B cell (primary cell): ENCODE results near the gene CBX1. TPM values are rescaled to one million over a fixed set of nuclear protein-coding genes. Genes with fewer than 3 reads are reported as not detected.

ENCODE experiments used
- ATAC-seq: fragments of 200-7000 bp; cut with Tn5 transposase; one replicate; pipeline ENCODE4 v1.10.0; 2021; ENCODE audit warnings: low read depth, mild to moderate bottlenecking, moderate number of reproducible peaks, moderate library complexity
- CTCF ChIA-PET: fragments of 350-600 bp; sonication (Branson Sonifier 250); formaldehyde crosslinking; loops from one replicate; lab custom pipeline; 2021; ENCODE audit warnings: antibody characterized with exemption, inconsistent platforms; lab: Charles Lee
- POLR2A ChIA-PET: fragments of 350-600 bp; sonication (Branson Sonifier 250); formaldehyde crosslinking; loops from one replicate; lab custom pipeline; 2021; ENCODE audit warnings: antibody characterized with exemption; lab: Charles Lee
- DNase-seq: peaks from one replicate; pipeline ENCODE4 v3.0.0; 2013
- H2AFZ ChIP-seq: 2 replicates; pipeline ENCODE4 v1.6.1; 2012; ENCODE audit warnings: mild to moderate bottlenecking, low read depth, low read length; ENCODE audit not compliant: insufficient read depth, poor library complexity, severe bottlenecking
- H3K27ac ChIP-seq, 2 donors: 1 replicate in 1 of 2; 2 replicates in 1 of 2; pipeline ENCODE4 v1.5.1; 2012 to 2013; ENCODE audit warnings: low read length in 2 of 2, mild to moderate bottlenecking in 2 of 2, moderate library complexity in 1 of 2
- H3K27me3 ChIP-seq, 4 experiments: fragments of 200-600 bp in 1 of 4; sonication (generic) in 1 of 4; replicated peaks in 1 of 4; 1 replicate in 2 of 4; 2 replicates in 2 of 4; pipeline versions ENCODE4 v1.6.1 to v1.7.0; 2013 to 2016; ENCODE audit warnings: low read length in 3 of 4, mild to moderate bottlenecking in 2 of 4, mixed read lengths in 1 of 4, moderate library complexity in 1 of 4; ENCODE audit not compliant: insufficient read depth in 4 of 4, control insufficient read depth in 3 of 4; ENCODE audit errors: control extremely low read depth in 1 of 4
- H3K36me3 ChIP-seq, 2 experiments: replicated peaks in 1 of 2; 1 replicate in 1 of 2; 2 replicates in 1 of 2; pipeline versions ENCODE4 v1.6.1 to v1.7.1; 2013; ENCODE audit warnings: low read length in 1 of 2; ENCODE audit not compliant: insufficient read depth in 2 of 2, control insufficient read depth in 1 of 2; ENCODE audit errors: control extremely low read depth in 1 of 2, extremely low read depth in 1 of 2
- H3K4me1 ChIP-seq, 2 donors: fragments of 200-600 bp in 1 of 2; sonication (generic) in 1 of 2; 1 replicate in 1 of 2; 2 replicates in 1 of 2; pipeline versions ENCODE4 v1.5.1 to v1.6.1; 2013 to 2017; ENCODE audit warnings: low read length in 2 of 2; ENCODE audit not compliant: control insufficient read depth in 2 of 2, insufficient read depth in 2 of 2
- H3K4me2 ChIP-seq: replicated peaks from 2 replicates; pipeline ENCODE3; 2012; ENCODE audit warnings: mild to moderate bottlenecking, low read depth, low read length; ENCODE audit not compliant: poor library complexity, severe bottlenecking
- H3K4me3 ChIP-seq, 5 experiments: fragments of 200-600 bp in 1 of 5; sonication (generic) in 1 of 5; 1 replicate in 3 of 5; 2 replicates in 2 of 5; pipeline versions ENCODE4 v1.5.1 to v1.7.0; 2011 to 2016; ENCODE audit warnings: low read length in 4 of 5, mild to moderate bottlenecking in 4 of 5, low read depth in 2 of 5, control low read depth in 1 of 5, moderate library complexity in 1 of 5; ENCODE audit not compliant: insufficient read depth in 1 of 5; ENCODE audit errors: control extremely low read depth in 1 of 5, extremely low read depth in 1 of 5
- H3K79me2 ChIP-seq: fragments of 200-600 bp; sonication (generic); one replicate; pipeline ENCODE4 v1.6.0; 2016; ENCODE audit warnings: low read length; ENCODE audit not compliant: control insufficient read depth, insufficient read depth
- H3K9ac ChIP-seq: fragments of 200-600 bp; sonication (generic); 2 replicates; pipeline ENCODE4 v1.6.1; 2017; ENCODE audit warnings: mild to moderate bottlenecking, low read length, moderate library complexity
- H3K9me3 ChIP-seq, 3 donors: one replicate each; pipeline versions ENCODE4 v1.6.1 to v1.7.1; 2013; ENCODE audit warnings: low read length in 2 of 3; ENCODE audit not compliant: control insufficient read depth in 2 of 3, insufficient read depth in 1 of 3; ENCODE audit errors: control extremely low read depth in 1 of 3
- H4K20me1 ChIP-seq: 2 replicates; pipeline ENCODE4 v1.6.0; 2012; ENCODE audit warnings: mild to moderate bottlenecking, low read length; ENCODE audit not compliant: insufficient read depth, control insufficient read depth, poor library complexity, severe bottlenecking
- H3K27ac Mint-ChIP-seq: one replicate; pipeline ENCODE4 v1.8.0; 2021; ENCODE audit warnings: mixed read lengths
- H3K27me3 Mint-ChIP-seq: one replicate; pipeline ENCODE4 v1.8.0; 2021; ENCODE audit warnings: mixed read lengths
- H3K4me1 Mint-ChIP-seq: one replicate; pipeline ENCODE4 v1.8.0; 2021; ENCODE audit warnings: mixed read lengths
- H3K4me3 Mint-ChIP-seq: one replicate; pipeline ENCODE4 v1.8.0; 2021; ENCODE audit warnings: mixed read lengths
- H3K9me3 Mint-ChIP-seq: one replicate; pipeline ENCODE4 v1.8.0; 2022; ENCODE audit warnings: mixed read lengths; ENCODE audit not compliant: insufficient read depth
- CTCF ChIP-seq: fragments of 200-600 bp; IDR thresholded peaks from one replicate; pipeline ENCODE4 v1.8.0; 2022; ENCODE audit warnings: antibody characterized with exemption, mild to moderate bottlenecking
- EZH2 ChIP-seq: IDR thresholded peaks from 2 replicates; pipeline ENCODE4 v1.6.1; 2012; ENCODE audit warnings: borderline replicate concordance, low read depth, mild to moderate bottlenecking, moderate library complexity, low read length; ENCODE audit not compliant: insufficient read depth, poor library complexity, severe bottlenecking
- WGBS: methylation state at CpG from one replicate; pipeline ENCODE4 v1.1.5; 2013; ENCODE audit warnings: missing lambda C conversion rate; ENCODE audit not compliant: insufficient coverage; 5-methylcytosine and 5-hydroxymethylcytosine counted together
- intact Hi-C: fragments of 100-400 bp; cut with micrococcal nuclease; formaldehyde crosslinking; loops from one replicate; pipeline ENCODE4 v1.10.0; 2022
- polyA plus RNA-seq: library from polyadenylated mRNA; depleted of rRNA; stranded (reverse); fragments of >200 nt; gene quantifications from 2 replicates; pipeline ENCODE4 v1.2.3, GENCODE V29; 2012
- total RNA-seq, 2 donors: library from RNA; stranded (reverse); fragments of 120-200 nt in 1 of 2; gene quantifications; 1 replicate in 1 of 2; 2 replicates in 1 of 2; pipeline versions ENCODE4 v1.2.3 to v1.2.4, GENCODE V29; 2013 to 2022

Gene CBX1
- total and polyA plus RNA-seq, 2 donors (not counting 1 experiment from before 2014, with no cell fraction given), result 9.4 to 33.1 TPM

DNA sequence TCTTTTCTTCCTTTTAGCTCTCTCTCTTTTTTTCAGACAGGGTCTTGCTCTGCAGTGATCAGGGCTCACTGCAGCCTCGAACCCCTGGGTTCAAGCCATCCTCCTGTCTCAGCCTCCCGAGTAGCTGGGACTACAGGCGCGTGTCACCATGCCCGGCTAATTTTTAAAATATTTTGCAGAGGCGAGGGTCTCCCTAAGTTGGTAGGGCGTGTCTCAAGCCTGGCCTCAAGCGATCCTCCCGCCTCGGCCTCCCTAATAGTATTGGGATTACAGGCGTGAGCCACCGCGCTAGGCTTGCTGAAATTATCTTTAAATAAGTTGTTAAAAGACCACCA is 5.5 kb upstream of the CBX1 start:
- Histone ChIP-seq H3K27me3 (no peaks in the 10 kb centered on the region), H3K9me3 (peaks cover 0 to 4% (median 4%) of the 10 kb centered on the region in 3 donors), H3K4me1 (peaks cover 45 to 61% of the 10 kb centered on the region in 2 donors), H3K36me3 (no peaks in the 10 kb centered on the region), H3K4me2 (peak overlapping the region; percentile 68), H3K79me2 (peaks cover 38% of the 10 kb centered on the region), H2AFZ (peak overlapping the region; percentile 91), H3K27ac (peak overlapping the region; percentile 88 to 94), H3K9ac (peak overlapping the region; percentile 84), H4K20me1 (no peaks in the 10 kb centered on the region), H3K4me3 (peak overlapping the region; percentile 71 to 94 (median 79))
- Mint-ChIP-seq H3K27me3 (no peaks in the 10 kb centered on the region), H3K4me3 (peak overlapping the region; percentile 91), H3K9me3 (no peaks in the 10 kb centered on the region), H3K4me1 (peaks cover 58% of the 10 kb centered on the region), H3K27ac (peak overlapping the region; percentile 97)
- ATAC-seq (no peak), DNase-seq (no peak)
- TF ChIP-seq EZH2, result no peak
- TF ChIP-seq CTCF, result no peak
- intact Hi-C loops, result loop anchor here (1.0 to 10.0 kb wide), 5 partner anchors 8 to 1088 kb away; partner anchors contain the start of genes NFE2L1, SP2 and UBE2Z
- CTCF ChIA-PET, result interaction anchor here (1.3 to 3.5 kb wide), 10 partner anchors 10 to 201 kb away, joined by 3 to 24 read pairs (median 9); partner anchors contain the start of gene CDK5RAP3
- POLR2A ChIA-PET, result interaction anchor here (1.2 kb wide), 1 partner anchor 211 kb away, joined by 4 read pairs; the partner anchor contains the start of gene SP2
- WGBS, result 49% methylated on average over 13 of the region's 13 CpGs

GRCh38 chr17:48104440-48104839 is 3.2 kb upstream of the CBX1 start:
- no peak overlapping the region for H3K4me3 Mint-ChIP-seq
- WGBS, result 76% methylated on average over 3 of the region's 7 CpGs

More at GRCh38 chr17:48104440-48104839, 3.2 kb upstream of the CBX1 start:
- H3K9me3 ChIP-seq, result peaks cover 0 to 4% (median 4%) of the 10 kb centered on the region in 3 donors
- H3K79me2 ChIP-seq, result peaks cover 36% of the 10 kb centered on the region
- peaks cover 31 to 50% of the 10 kb centered on the region in 2 donors for H3K4me1 ChIP-seq
- H3K27ac ChIP-seq, result no peak overlapping the region
- no peak overlapping the region for H2AFZ ChIP-seq
- no peaks in the 10 kb centered on the region for H3K36me3 ChIP-seq
- intact Hi-C loops, result loop anchor here (10.0 kb wide), 2 partner anchors 800 to 1090 kb away; partner anchors contain the start of gene UBE2Z
- POLR2A ChIA-PET, result interaction anchor here (0.7 kb wide), 1 partner anchor 492 kb away, joined by 7 read pairs; no protein-coding TSS in a partner anchor
- H4K20me1 ChIP-seq, result no peaks in the 10 kb centered on the region
- no peak overlapping the region for H3K4me3 ChIP-seq
- no peak overlapping the region for H3K4me2 ChIP-seq
- ATAC-seq (no peak), DNase-seq (no peak)
- no peak overlapping the region for H3K9ac ChIP-seq
- no peaks in the 10 kb centered on the region for H3K27me3 ChIP-seq
- TF ChIP-seq EZH2 (no peak), CTCF (no peak)
- H3K27me3 Mint-ChIP-seq, result no peaks in the 10 kb centered on the region
- no peaks in the 10 kb centered on the region for H3K9me3 Mint-ChIP-seq
- CTCF ChIA-PET, result interaction anchor here (0.5 to 1.6 kb wide), 2 partner anchors 29 to 74 kb away, joined by 3 read pairs; no protein-coding TSS in a partner anchor
- peaks cover 50% of the 10 kb centered on the region for H3K4me1 Mint-ChIP-seq
- H3K27ac Mint-ChIP-seq, result peak overlapping the region; percentile 23
